HG03139 (cell line): Measurements from ENCODE around the gene TTYH2.

Experiments
- ATAC-seq: cut with Tn5 transposase; IDR thresholded peaks from one replicate; pipeline ENCODE4 v1.9.1; 2021; ENCODE audit not compliant: unreplicated experiment

The TTYH2 gene

GRCh38 chr17:74282587-74283370 lies 69.4 kb downstream of the TTYH2 start:
- no peak for ATAC-seq

- no peak for ATAC-seq
Measured at GRCh38 chr17:74283371-74283673, 70.0 kb downstream of the TTYH2 start.

- no peak for ATAC-seq
Measured at GRCh38 chr17:74287031-74287602, 73.7 kb downstream of the TTYH2 start.

DNA sequence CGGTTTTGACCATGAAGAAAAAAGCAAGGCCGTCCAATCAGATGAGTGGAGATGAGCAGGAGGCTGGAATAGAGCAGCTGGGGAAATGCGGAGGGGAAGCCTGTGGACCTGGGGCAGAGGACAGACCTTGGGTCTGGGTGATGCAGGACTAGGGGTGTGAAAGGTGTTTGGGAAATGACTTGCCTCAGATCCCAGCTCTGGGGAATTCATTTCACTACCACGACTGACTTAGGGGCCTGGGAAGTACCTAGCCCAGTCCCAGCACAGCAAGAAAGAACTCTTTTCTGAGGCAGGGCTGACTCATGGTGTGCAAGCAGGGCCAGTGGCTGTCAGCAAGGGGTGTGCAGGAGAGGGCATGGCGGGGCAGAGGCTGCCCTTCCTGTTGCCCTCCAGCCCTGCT lies 75.4 kb downstream of the TTYH2 start:
- no peak for ATAC-seq

GRCh38 chr17:74289688-74290087 lies 76.3 kb downstream of the TTYH2 start:
- no peak for ATAC-seq

DNA sequence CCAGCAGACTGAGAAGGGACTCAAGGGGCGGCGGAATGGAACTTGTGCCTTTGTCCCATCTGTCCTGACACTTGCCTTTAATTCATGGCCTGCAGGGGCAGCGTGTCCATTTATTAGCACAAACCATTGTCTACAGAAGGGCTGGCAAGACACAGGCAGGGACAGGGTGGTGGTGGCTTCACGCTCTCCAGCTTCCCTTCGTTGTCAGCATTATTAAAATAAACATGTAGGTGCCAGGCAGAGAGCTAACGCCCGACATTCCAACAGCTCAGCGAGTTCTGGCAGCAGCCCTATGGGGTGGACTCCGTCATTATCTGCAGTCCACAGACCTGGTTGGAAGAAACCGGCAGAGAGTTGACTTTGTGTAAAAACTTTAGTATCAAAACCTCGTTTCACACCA lies 77.0 kb downstream of the TTYH2 start:
- ATAC-seq: no peak

DNA sequence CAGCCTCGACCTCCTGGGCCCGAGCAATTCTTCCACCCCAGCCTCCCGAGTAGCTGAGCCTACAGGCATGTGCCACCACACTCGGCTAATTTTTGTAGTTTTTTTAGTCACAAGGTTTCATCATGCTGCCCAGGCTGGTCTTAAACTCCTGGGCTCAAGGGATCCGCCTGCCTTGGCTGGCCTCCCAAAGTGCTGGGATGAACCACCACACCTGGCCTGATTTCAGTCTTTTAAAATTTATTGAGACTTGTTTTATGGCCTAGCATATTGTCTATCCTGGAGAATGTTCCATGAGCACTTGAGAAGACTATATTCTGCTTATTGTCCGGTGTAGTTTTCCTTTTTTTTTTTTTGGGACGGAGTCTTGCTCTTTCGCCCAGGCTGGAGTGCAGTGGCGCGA lies 79.1 kb downstream of the TTYH2 start:
- ATAC-seq: no peak

- ATAC-seq: no peak
Measured at GRCh38 chr17:74295625-74296547, 82.5 kb downstream of the TTYH2 start.

DNA sequence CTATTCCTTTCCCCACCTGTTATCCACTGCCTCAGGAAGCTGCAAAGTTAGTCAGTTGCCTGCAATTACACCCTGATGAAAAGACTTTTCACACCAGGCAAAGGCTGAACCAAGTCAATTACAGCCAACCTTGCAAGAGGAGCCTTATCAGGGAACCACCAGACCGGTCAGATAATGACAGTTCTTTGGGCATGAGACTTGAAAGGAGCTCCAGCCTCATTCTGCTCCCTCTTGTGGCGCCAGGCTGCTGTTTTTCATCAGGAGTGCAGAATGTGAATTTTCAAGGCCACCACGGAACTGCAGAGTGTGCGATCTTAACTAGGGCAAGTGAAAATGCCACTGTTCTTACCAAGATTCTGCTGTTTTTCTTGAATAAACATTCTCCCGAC lies 83.2 kb downstream of the TTYH2 start:
- no peak for ATAC-seq

- ATAC-seq: no peak
Measured at GRCh38 chr17:74297941-74298340, 84.6 kb downstream of the TTYH2 start.

- no peak for ATAC-seq
Measured at GRCh38 chr17:74298778-74299177, 85.4 kb downstream of the TTYH2 start.

DNA sequence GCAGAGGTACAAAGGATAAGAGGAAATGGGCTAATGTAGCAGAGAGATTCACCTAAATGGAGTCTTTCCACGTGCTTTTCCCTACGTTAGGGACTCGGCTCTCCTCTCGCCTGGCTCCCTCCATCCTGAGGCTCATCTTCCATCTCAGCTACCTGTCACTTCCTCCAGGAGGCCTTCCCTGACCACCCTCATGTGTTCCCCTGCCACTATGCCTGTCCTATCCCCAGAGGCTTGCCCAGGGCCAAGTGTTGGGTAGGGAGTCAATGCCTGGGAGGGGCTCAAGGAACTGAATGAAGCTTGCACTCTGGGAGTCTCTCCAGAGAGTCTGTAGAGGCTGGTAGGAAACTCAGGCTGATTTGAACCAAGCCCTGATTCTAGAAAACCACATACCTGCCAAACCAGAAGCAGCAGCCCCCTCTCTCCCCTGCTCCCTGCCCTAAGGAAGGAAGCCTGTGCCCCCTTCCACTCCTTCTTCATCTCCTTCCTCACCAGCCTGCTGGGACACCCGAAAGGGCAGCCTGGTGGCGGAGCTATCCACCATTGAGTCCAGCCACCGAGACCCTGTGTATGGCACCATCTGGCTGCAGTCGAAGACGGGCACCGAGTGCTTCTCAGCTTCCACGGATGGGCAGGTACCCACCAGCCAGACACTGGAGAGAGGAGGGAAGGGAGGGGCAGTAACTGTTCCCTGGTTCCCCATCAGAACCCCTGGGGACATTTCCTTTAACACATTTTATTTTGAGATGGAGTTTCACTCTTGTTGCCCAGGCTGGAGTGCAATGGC lies 86.0 kb downstream of the TTYH2 start:
- ATAC-seq: no peak

- ATAC-seq: no peak
Measured at GRCh38 chr17:74303305-74303704, 89.9 kb downstream of the TTYH2 start.

DNA sequence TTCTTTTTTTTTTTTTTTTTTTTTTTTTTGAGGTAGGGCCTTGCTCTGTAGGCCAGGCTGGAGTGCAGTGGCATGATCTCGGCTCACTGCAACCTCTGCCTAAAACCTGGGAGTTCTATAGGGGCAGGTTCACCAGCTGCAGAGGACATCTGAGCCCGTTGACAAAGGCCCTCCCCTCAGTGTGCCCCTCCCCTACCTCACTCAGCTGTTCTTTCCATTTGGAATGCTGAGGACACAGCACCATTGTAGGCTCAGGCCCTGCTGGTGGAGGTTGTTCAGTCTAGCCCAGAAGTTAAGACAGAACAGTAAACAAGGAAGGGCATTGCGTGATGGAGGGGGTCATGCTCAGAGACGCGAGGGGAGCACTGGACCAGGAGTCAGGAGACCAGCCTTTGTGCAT lies 90.8 kb downstream of the TTYH2 start:
- no peak for ATAC-seq

- ATAC-seq: no peak
Measured at GRCh38 chr17:74305865-74306654, 92.7 kb downstream of the TTYH2 start.

DNA sequence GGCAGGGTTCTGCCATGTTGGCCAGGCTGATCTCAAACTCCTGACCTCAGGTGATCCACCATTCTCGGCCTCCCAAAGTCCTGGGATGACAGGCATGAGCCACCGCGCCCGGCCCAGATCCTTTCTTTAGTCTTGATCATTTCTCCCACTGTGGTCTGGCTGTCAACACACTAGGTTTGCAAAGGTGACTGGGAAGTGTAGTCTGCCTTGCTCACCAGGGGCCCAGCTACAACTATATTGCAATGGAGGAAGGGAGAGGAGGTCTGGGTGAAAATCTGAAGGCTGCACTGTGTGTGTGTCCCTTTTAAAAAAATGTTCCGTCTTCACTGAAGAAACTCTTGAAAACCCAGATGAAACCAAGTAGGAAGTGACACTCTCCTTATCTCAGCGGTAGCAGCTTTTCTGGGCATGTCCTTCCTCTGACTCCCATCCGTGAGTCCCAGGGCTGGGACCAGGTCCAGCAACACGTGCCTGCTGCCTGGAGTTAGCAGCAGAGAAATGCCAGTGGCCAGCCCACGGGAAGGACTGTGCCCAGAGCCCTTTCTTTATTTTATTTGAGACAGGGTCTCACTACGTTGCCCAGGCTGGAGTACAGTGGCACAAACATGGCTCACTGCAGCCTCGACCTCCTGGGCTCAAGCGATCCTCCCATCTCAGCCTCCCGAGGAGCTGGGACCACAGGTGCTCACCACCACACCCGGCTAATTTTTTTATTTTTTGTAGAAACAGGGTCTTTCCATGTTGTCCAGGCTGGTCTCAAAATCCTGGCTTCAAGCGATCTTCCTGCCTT lies 94.8 kb downstream of the TTYH2 start:
- ATAC-seq: no peak

DNA sequence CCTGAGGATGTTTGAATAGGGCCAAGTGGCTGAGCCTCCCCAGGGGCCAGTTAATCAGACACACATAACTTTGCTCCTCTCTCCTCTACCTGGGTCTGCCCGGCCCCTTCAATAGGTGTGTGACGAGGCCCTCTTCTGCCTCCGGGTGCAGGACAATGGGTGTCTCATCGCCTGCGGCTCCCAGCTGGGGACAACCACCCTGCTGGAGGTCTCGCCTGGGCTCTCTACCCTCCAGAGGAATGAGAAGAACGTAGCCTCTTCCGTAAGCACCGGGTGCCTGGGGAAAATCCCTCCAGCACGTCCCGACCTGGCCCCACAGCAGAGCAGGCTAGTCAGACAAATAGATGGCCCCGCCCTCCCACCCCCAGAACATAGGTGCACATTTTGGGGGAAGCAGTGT lies 96.5 kb downstream of the TTYH2 start:
- ATAC-seq: no peak
